Keratinocyte (primary cell): ENCODE data around the gene IFNAR1. TPM values are rescaled to one million over a fixed set of nuclear protein-coding genes. Genes with fewer than 3 reads are reported as not detected.

ENCODE experiments used
- DNase-seq: peaks from one replicate; pipeline ENCODE4 v3.0.0-alpha.2; 2011; ENCODE audit warnings: low read depth, missing footprints, low spot score
- FAIRE-seq: peaks from 2 replicates; lab custom pipeline; 2011; peaks lifted over from hg19 to GRCh38; lab: Jason Lieb, UNC
- H2AFZ ChIP-seq: 2 replicates; pipeline ENCODE4 v1.6.0; 2012; ENCODE audit warnings: low read length, control low read depth, inconsistent platforms; ENCODE audit not compliant: control insufficient read depth
- H3K27ac ChIP-seq: 2 replicates; pipeline ENCODE4 v1.5.1; 2011; ENCODE audit warnings: low read length; ENCODE audit not compliant: control insufficient read depth, insufficient read depth
- H3K27me3 ChIP-seq: 3 replicates; pipeline ENCODE4 v1.6.0; 2011; ENCODE audit warnings: low read length; ENCODE audit not compliant: control insufficient read depth, insufficient read depth; ENCODE audit errors: extremely low read depth
- H3K36me3 ChIP-seq, 2 experiments: 2 replicates in 1 of 2; 3 replicates in 1 of 2; pipeline ENCODE4 v1.5.1; 2011; ENCODE audit warnings: low read length in 2 of 2, mild to moderate bottlenecking in 1 of 2; ENCODE audit not compliant: control insufficient read depth in 2 of 2, insufficient read depth in 2 of 2; ENCODE audit errors: extremely low read depth in 1 of 2
- H3K4me1 ChIP-seq: 3 replicates; pipeline ENCODE4 v1.5.1; 2011; ENCODE audit warnings: low read length; ENCODE audit not compliant: control insufficient read depth, insufficient read depth; ENCODE audit errors: extremely low read depth
- H3K4me2 ChIP-seq: 3 replicates; pipeline ENCODE4 v1.6.0; 2011; ENCODE audit warnings: low read depth, low read length; ENCODE audit not compliant: control insufficient read depth, insufficient read depth; ENCODE audit errors: extremely low read depth
- H3K4me3 ChIP-seq, 3 experiments: fragments of 200-600 bp in 1 of 3; sonication (generic) in 1 of 3; 2 replicates in 2 of 3; 3 replicates in 1 of 3; pipeline ENCODE4 v1.5.1; 2011 to 2016; ENCODE audit warnings: low read length in 3 of 3, mild to moderate bottlenecking in 3 of 3, control low read depth in 2 of 3, inconsistent platforms in 1 of 3, low read depth in 1 of 3, mixed read lengths in 1 of 3, mixed run types in 1 of 3, moderate library complexity in 1 of 3; ENCODE audit not compliant: control insufficient read depth in 2 of 3, insufficient read depth in 2 of 3; ENCODE audit errors: extremely low read depth in 1 of 3
- H3K79me2 ChIP-seq: 2 replicates; pipeline ENCODE4 v1.6.0; 2012; ENCODE audit warnings: low read length; ENCODE audit not compliant: control insufficient read depth, insufficient read depth
- H3K9ac ChIP-seq: 3 replicates; pipeline ENCODE4 v1.6.0; 2011; ENCODE audit warnings: low read length; ENCODE audit not compliant: control insufficient read depth, insufficient read depth; ENCODE audit errors: extremely low read depth
- H3K9me1 ChIP-seq: 3 replicates; pipeline ENCODE4 v1.6.0; 2011; ENCODE audit warnings: low read length; ENCODE audit not compliant: control insufficient read depth, insufficient read depth; ENCODE audit errors: extremely low read depth
- H3K9me3 ChIP-seq: 2 replicates; pipeline ENCODE4 v1.5.1; 2012; ENCODE audit warnings: low read depth, low read length; ENCODE audit not compliant: control insufficient read depth
- H4K20me1 ChIP-seq: 3 replicates; pipeline ENCODE4 v1.6.0; 2011; ENCODE audit warnings: low read length; ENCODE audit not compliant: control insufficient read depth, insufficient read depth; ENCODE audit errors: extremely low read depth
- CTCF ChIP-seq, 3 experiments: IDR thresholded peaks in 1 of 3; conservative IDR thresholded peaks in 1 of 3; optimal IDR thresholded peaks in 1 of 3; 2 replicates in 2 of 3; 3 replicates in 1 of 3; pipeline versions ENCODE3 to v1.5.1; 2011; ENCODE audit warnings: low read length in 3 of 3, mild to moderate bottlenecking in 3 of 3, moderate library complexity in 2 of 3, control low read depth in 1 of 3, inconsistent platforms in 1 of 3; ENCODE audit not compliant: insufficient read depth in 2 of 3; ENCODE audit errors: extremely low read depth in 1 of 3
- EZH2 ChIP-seq: IDR thresholded peaks from one replicate; pipeline ENCODE4 v1.6.1; 2012; ENCODE audit warnings: inconsistent platforms, mild to moderate bottlenecking, low read length, moderate library complexity
- dilution Hi-C: fragments of 300-500 bp; cut with MboI; formaldehyde crosslinking; loops from one replicate; pipeline ENCODE4 v1.7.0; 2020; ENCODE audit warnings: low sequenced_read_pairs; ENCODE audit not compliant: extremely low pct_ligation_motif_present
- polyA plus RNA-seq, 5 experiments: library from polyadenylated mRNA; depleted of rRNA in 3 of 5; stranded (reverse) in 3 of 5; stranded (forward) in 1 of 5; unstranded in 1 of 5; fragments of >200 nt; gene quantifications; 1 replicate in 1 of 5; 2 replicates in 3 of 5; 3 replicates in 1 of 5; pipeline versions ENCODE4 v1.2.1 to v1.2.3, GENCODE V29; 2011 to 2012; ENCODE audit warnings: missing spikeins in 2 of 5, low read depth in 1 of 5, low replicate concordance in 1 of 5

IFNAR1 gene
- polyA plus RNA-seq, 1 donor (not counting 4 experiments of a cell fraction or from before 2014, with no cell fraction given): 12.6 TPM

- dilution Hi-C loops: no loop called here
- Histone ChIP-seq H3K9me3 (no peaks in the 10 kb centered on the region), H3K4me3 (no peak overlapping the region), H3K36me3 (peaks cover 0 to 8% of the 10 kb centered on the region in 2 experiments), H3K27me3 (no peaks in the 10 kb centered on the region), H3K9me1 (no peaks in the 10 kb centered on the region), H3K9ac (no peak overlapping the region), H4K20me1 (no peaks in the 10 kb centered on the region), H2AFZ (no peak overlapping the region), H3K27ac (no peak overlapping the region), H3K4me1 (no peaks in the 10 kb centered on the region), H3K4me2 (no peak overlapping the region), H3K79me2 (peaks cover 27% of the 10 kb centered on the region)
- FAIRE-seq: no peak
- no peak for DNase-seq
- no peak for TF ChIP-seq EZH2
- no peak for TF ChIP-seq CTCF (optimal IDR thresholded peaks at IDR 0.05 in 1 of 3, IDR thresholded peaks at IDR 0.05 in 1 of 3, conservative IDR thresholded peaks at IDR 0.05 in 1 of 3; ENCODE audit: extremely low read depth in 1 of 3, insufficient read depth in 2 of 3, low read length in 3 of 3)
Observed at GRCh38 chr21:33334824-33335223, 10.1 kb downstream of the IFNAR1 start.

- H3K4me1 ChIP-seq: no peaks in the 10 kb centered on the region
- H3K27ac ChIP-seq: no peak overlapping the region
- FAIRE-seq: no peak
- H3K4me2 ChIP-seq: no peak overlapping the region
- H3K9ac ChIP-seq: no peak overlapping the region
- no peak overlapping the region for H3K4me3 ChIP-seq
- no peak for TF ChIP-seq CTCF (optimal IDR thresholded peaks at IDR 0.05 in 1 of 3, IDR thresholded peaks at IDR 0.05 in 1 of 3, conservative IDR thresholded peaks at IDR 0.05 in 1 of 3; ENCODE audit: extremely low read depth in 1 of 3, insufficient read depth in 2 of 3, low read length in 3 of 3)
- TF ChIP-seq EZH2: no peak
- H3K9me3 ChIP-seq: no peaks in the 10 kb centered on the region
- no peaks in the 10 kb centered on the region for H3K9me1 ChIP-seq
- H2AFZ ChIP-seq: no peak overlapping the region
- H3K27me3 ChIP-seq: no peaks in the 10 kb centered on the region
- H3K36me3 ChIP-seq: peaks cover 3 to 10% of the 10 kb centered on the region in 2 experiments
- dilution Hi-C loops: no loop called here
- DNase-seq: no peak
- no peaks in the 10 kb centered on the region for H4K20me1 ChIP-seq
- peaks cover 5% of the 10 kb centered on the region for H3K79me2 ChIP-seq
Observed at GRCh38 chr21:33339135-33339534, 14.4 kb downstream of the IFNAR1 start.
